ENCODE data around the gene SLC22A4. TPM values are rescaled to one million over a fixed set of nuclear protein-coding genes. Genes with fewer than 3 reads are reported as not detected.

Gene SLC22A4
- total and polyA plus RNA-seq, 2 of the 8 experiments (the other 6 are each of a cell fraction or from before 2014, with no cell fraction given): 0.45 to 0.60 TPM

GRCh38 chr5:132372542-132372941 lies 78.3 kb downstream of the SLC22A4 start:
- TF ChIP-seq RAD21 (IDR thresholded peaks at IDR 0.05 in 1 of 2, conservative IDR thresholded peaks at IDR 0.05 in 1 of 2; ENCODE audit: low read depth in 2 of 2, low read length in 2 of 2): no peak
- no peak for TF ChIP-seq RBBP5 (IDR thresholded peaks at IDR 0.05; ENCODE audit: borderline replicate concordance, low read depth, low read length)
- no peak for TF ChIP-seq SRF (IDR thresholded peaks at IDR 0.05; ENCODE audit: low read depth, low read length)
- no peak for TF ChIP-seq POLR2A (IDR thresholded peaks at IDR 0.05; ENCODE audit: control extremely low read depth in 1 of 2, low read depth in 2 of 2, low read length in 2 of 2)
- no peak for TF ChIP-seq MAFK (IDR thresholded peaks at IDR 0.05; ENCODE audit: low read depth, low read length)
- TF ChIP-seq KDM4A (IDR thresholded peaks at IDR 0.05; ENCODE audit: low read depth, low read length, severe bottlenecking): no peak
- no peak for TF ChIP-seq ZNF274 (IDR thresholded peaks at IDR 0.05; ENCODE audit: borderline replicate concordance, extremely low read depth, low read length)
- H2BK15ac ChIP-seq (ENCODE audit: low read length): no peak overlapping the region
- H3K23ac ChIP-seq (ENCODE audit: insufficient read length): no peak overlapping the region
- no peak overlapping the region for H3K14ac ChIP-seq (ENCODE audit: insufficient read length)
- H2BK120ac ChIP-seq (replicated peaks; ENCODE audit: low read depth, low read length): no peak overlapping the region
- no peak overlapping the region for H3K56ac ChIP-seq (replicated peaks; ENCODE audit: insufficient read length, low read depth, low read length)
- ChIA-PET POLR2A (ENCODE audit: partially characterized antibody) (interaction anchor here (0.8 kb wide), 1 partner anchor 11 kb away, joined by 3 read pairs; no protein-coding TSS in a partner anchor), CTCF (ENCODE audit: partially characterized antibody) (interaction anchor here (0.7 to 2.0 kb wide), 6 partner anchors 14 to 307 kb away, joined by 3 to 7 read pairs (median 3); no protein-coding TSS in a partner anchor)
- no peak overlapping the region for H2AK5ac ChIP-seq (ENCODE audit: low read depth, low read length)
- no peak overlapping the region for H3K27ac ChIP-seq (ENCODE audit: low read depth, low read length)
- H3K27me3 ChIP-seq (replicated peaks in 1 of 4; ENCODE audit: control insufficient read depth in 3 of 4, extremely low read depth in 1 of 4, insufficient read depth in 3 of 4, low read length in 3 of 4): peaks cover 0 to 18% (median 8%) of the 10 kb centered on the region in 4 experiments; a peak in 5 of 7 replicates
- H3K4me3 ChIP-seq (ENCODE audit: extremely low read depth in 1 of 4, insufficient read depth in 2 of 4, low read depth in 3 of 4, low read length in 4 of 4): no peak overlapping the region
- H4K5ac ChIP-seq (ENCODE audit: insufficient read length, low read depth, low read length): no peak overlapping the region
- no peak for FAIRE-seq
- H3K4me2 ChIP-seq (ENCODE audit: insufficient read depth in 1 of 2, low read depth in 2 of 2, low read length in 2 of 2): no peak overlapping the region
- no peaks in the 10 kb centered on the region for H4K20me1 ChIP-seq (replicated peaks in 1 of 2; ENCODE audit: control insufficient read depth in 1 of 2, insufficient read depth in 2 of 2, low read length in 2 of 2)
- H3K18ac ChIP-seq (ENCODE audit: extremely low read depth, low read length): no peak overlapping the region
- no peak overlapping the region for H2AFZ ChIP-seq (ENCODE audit: low read length)
- H3K79me2 ChIP-seq (ENCODE audit: control insufficient read depth in 1 of 2, insufficient read depth in 2 of 2, low read length in 2 of 2): no peaks in the 10 kb centered on the region
- no peak overlapping the region for H2BK20ac ChIP-seq (ENCODE audit: low read length)
- no peaks in the 10 kb centered on the region for H3K36me3 ChIP-seq (ENCODE audit: control insufficient read depth in 2 of 4, insufficient read depth in 4 of 4, low read length in 3 of 4)
- H3K79me1 ChIP-seq (ENCODE audit: low read depth, low read length): no peaks in the 10 kb centered on the region
- H3K23me2 ChIP-seq (ENCODE audit: low read depth, low read length): peaks cover 12% of the 10 kb centered on the region; the same call in 1 of the 2 replicates
- no peak for DNase-seq (ENCODE audit: low read depth in 1 of 2, low spot score in 2 of 2)
- no peak overlapping the region for H4K8ac ChIP-seq (ENCODE audit: extremely low read depth, insufficient read depth, low read length)
- H3K9ac ChIP-seq (replicated peaks in 1 of 4; ENCODE audit: extremely low read depth in 1 of 4, low read depth in 3 of 4, low read length in 3 of 4): no peak overlapping the region
- no peak overlapping the region for H4K91ac ChIP-seq (replicated peaks; ENCODE audit: insufficient read length, low read length)
- no peak overlapping the region for H3K4ac ChIP-seq (replicated peaks; ENCODE audit: insufficient read length, low read depth, low read length)
- no peak overlapping the region for H2BK5ac ChIP-seq (ENCODE audit: low read depth, low read length)
- H3K4me1 ChIP-seq (replicated peaks in 1 of 4; ENCODE audit: control insufficient read depth in 3 of 4, insufficient read depth in 4 of 4, low read length in 3 of 4): peaks cover 0 to 4% (median 2%) of the 10 kb centered on the region in 4 experiments; a peak in 2 of 7 replicates
- H2BK12ac ChIP-seq (ENCODE audit: low read depth, low read length): no peak overlapping the region
- no peaks in the 10 kb centered on the region for H3K9me3 ChIP-seq (ENCODE audit: insufficient read depth in 2 of 2, low read depth in 1 of 2, low read length in 1 of 2)

All from H1 (cell line).